HG03457 (cell line): ENCODE measurements around the gene NEDD4.
"Not testable (repeated sequence)": the region's sequence is repeated elsewhere in the genome, so short reads cannot be mapped to it uniquely, and the experiment has no call there.

Source experiments
- ATAC-seq: cut with Tn5 transposase; IDR thresholded peaks from one replicate; pipeline ENCODE4 v1.9.1; 2021; ENCODE audit warnings: moderate number of reproducible peaks; ENCODE audit not compliant: unreplicated experiment

The NEDD4 gene

GRCh38 chr15:55835866-55836265 lies 157.5 kb downstream of the NEDD4 start:
- ATAC-seq: no peak

GRCh38 chr15:55834331-55834730 lies 159.1 kb downstream of the NEDD4 start:
- no peak for ATAC-seq

- peak; percentile 58 for ATAC-seq
These were observed 163.6 kb downstream of the NEDD4 start for GRCh38 chr15:55829826-55830225.

GRCh38 chr15:55827955-55828354 lies 165.5 kb downstream of the NEDD4 start:
- ATAC-seq: no peak

DNA sequence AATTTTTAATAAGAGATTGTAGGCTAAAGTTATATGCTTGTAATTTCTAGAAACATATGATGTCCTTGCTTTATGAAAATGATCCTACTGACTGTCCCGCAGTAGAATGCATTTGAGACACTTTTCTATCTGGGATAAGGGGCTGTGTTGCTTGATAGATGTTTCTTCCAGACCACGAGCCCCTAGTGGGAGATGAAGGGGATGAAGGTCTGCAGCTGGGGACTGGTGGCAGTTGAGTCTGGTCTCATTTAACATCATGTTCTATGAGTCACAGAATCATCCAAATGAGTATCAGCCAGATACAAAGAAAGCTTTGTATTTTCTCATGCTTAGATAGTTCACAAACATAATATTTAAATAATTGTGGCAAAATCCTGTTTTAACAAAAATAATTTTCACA lies 166.2 kb downstream of the NEDD4 start:
- ATAC-seq: no peak

GRCh38 chr15:55824857-55825613 lies 168.4 kb downstream of the NEDD4 start:
- ATAC-seq: no peak

- ATAC-seq: no peak
These were observed 169.6 kb downstream of the NEDD4 start for GRCh38 chr15:55823699-55824340.

DNA sequence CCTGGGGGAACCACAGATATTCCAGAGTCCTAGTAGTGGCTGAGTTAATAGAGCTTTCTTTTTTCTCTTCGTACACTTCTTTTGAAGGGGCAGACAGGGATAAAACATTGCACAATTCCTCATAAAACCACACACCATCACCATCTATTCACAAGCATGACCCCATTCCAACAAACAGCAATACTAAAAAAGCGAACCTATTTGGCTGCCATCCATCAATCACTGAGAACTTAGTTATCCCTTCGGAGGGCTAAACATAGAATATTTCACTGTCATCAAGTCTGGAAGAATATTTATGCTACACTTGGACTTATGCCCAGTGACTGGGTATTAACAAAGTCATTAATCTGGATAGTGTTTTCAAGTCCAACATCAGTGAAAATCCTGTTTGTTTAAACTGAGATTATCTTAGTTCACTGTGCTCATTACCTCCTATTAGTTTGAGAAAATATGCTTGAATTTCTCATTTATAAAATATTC lies 170.2 kb downstream of the NEDD4 start:
- ATAC-seq: no peak

GRCh38 chr15:55821740-55822139 lies 171.7 kb downstream of the NEDD4 start:
- ATAC-seq: not testable (repeated sequence)

- no peak for ATAC-seq
These were observed 173.4 kb downstream of the NEDD4 start for GRCh38 chr15:55820043-55820442.

GRCh38 chr15:55819397-55820034 lies 173.9 kb downstream of the NEDD4 start:
- no peak for ATAC-seq

DNA sequence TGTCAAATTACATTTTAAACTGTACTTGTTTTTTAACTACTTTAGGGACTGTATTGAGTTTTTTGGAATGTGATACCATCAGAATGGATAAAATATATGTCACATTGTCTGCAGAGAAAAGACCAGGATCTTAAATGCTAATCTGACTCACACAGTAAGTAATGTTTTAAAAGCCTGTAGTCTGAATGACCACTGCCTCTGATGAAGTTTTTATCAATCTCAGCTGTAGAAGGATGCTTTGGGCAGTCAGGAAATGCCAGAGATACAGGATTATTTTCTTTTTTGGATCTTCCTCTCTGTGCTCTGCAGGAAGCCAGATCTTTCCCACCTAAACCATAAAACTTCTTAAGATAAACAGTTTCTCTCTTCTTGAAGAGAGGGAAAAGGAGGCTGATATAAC lies 177.4 kb downstream of the NEDD4 start:
- no peak for ATAC-seq

DNA sequence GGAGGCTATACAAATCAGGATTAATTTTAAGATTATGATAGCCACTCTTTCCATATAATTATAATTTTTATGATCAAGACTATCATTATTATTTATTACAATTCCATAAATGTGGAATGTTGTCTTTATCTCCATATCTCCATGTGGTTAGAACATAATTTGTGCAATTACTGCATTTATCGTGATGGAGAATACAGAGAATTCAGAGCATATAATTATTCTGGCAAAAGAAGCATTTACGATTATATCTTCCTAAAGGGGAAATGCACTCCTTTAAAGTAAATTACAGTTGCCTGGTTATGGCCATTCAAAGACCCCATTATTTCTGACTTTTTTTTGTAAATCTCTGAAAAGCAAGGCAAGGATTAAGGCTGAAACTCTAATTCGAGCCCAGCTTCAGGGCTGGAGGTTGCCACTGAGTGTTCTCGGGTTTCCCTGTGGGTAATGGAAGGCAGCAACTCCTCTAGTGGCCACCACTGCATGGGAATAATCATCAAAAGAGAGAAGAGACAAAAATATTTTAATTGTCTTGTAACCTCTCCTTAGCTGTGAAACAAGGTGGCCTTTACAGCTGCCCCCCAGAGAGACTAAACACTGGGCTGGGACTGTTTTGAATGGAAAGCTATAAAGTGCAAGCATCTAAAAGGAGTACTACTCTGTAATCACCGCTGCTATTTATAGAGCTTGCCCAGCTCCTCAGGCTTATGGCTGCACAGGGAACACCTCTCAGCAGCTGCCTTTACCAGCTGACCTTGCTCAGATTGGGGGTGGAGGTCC lies 190.6 kb downstream of the NEDD4 start:
- no peak for ATAC-seq

DNA sequence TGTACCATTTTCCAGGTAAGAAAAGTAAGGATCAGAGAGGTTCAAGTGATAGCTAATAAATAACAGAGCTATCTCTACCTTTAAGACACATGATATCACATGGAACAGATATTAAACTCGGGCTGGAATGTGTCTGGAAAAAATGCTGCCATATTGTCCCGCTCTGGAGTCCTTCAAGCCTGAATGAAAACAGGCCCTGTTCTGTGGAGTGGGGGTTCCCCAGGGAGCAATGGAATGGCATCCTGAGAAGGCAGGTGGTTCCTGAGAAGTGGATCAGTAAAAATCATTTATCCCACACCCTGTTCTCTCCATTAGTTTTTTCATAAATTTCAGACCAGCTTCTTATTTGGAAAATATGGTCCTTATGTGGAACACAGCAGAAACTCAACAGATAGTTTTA lies 193.2 kb downstream of the NEDD4 start:
- ATAC-seq: no peak

- no peak for ATAC-seq
These were observed 193.9 kb downstream of the NEDD4 start for GRCh38 chr15:55799291-55800212.

DNA sequence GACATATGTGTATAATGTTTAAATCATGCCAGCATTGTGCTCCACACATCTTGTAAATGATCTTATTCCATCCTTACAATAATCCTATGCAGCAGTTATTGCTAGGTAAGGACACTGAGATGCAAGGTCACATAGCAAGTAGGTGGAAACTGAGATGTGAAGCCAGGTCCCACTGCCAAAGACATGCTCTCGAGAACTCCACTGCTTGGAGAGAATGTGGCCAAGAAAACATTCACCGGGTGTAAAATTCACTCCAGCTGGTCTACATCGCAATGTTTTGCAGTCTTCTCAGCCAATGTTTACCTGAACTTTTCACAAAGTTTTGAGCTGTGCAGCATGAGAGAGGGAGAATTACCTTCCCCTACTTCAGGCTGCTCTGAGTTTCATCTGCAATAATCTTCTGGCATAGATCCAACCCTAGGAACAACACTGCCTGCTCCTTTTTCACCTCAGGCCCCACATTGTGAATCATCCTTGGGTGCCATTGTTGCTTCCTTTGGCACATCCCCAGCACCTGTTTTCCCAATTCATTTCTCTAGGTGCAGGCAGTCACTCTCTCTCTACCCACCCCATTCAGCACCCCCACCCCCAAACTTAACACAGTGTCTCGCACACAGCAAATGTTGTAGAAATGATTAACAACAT lies 197.0 kb downstream of the NEDD4 start:
- ATAC-seq: no peak

DNA sequence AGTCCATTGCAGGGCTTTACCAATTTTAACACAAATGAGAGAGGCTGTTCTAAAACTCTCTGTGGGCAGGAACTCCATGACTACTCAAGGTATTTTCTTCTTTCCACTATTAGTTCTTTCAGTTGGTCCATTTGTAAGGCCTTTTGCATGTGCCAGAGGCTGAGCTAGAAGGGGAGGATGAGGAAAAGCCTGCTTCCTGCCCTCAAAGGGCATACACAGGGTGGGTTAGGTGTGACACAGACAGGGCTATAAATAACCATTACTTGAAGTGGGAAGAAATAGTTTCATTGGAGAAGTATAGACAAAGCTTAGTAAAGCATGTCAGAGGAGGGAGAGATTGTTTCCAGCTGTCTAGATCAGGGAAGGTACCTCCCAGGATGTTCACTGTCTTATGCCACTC lies 198.4 kb downstream of the NEDD4 start:
- ATAC-seq: no peak

DNA sequence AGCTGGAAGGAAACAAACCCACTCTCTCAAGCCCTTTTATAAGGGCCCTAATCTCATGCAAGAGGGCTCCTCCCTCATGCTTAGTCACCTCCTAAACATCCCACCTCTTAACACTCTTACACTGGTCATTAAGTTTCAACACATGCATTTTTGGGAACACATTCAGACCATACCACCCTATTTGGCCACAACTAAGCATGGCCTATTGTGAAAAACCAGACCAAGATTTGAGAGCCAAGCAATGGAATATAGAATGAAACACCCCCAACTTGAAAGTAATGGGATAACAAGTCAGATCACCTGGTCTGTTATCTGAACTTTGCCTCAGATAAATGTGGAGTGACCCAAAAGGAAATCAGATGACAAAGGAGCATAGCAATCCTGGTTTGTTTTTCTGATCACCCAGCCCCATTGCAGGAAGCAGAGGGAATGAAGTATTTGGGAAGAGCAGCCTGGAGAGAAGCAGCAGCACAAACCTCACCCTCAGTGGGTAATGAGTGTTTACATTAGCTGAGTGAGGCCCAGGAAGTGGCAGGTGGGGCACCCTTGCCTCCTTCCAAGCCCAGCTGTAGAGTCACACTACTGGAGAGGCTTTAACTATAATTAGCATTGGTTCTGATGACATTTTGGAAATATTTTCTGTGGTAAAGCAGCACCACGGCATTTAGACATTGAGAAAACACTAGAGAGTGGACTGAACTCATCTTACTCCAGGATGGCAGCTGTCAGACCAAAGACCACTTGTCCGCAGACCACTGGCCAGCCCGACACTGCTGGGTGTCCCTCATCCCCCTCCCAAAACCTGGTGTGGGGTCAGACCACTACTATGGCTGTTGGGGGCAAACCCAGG lies 201.6 kb downstream of the NEDD4 start:
- no peak for ATAC-seq
